ENCODE results near the gene SHQ1. TPM values are rescaled to one million over a fixed set of nuclear protein-coding genes. Genes with fewer than 3 reads are reported as not detected.

The SHQ1 gene
- total and polyA plus RNA-seq, 2 donors (not counting 3 experiments of a cell fraction or from before 2014, with no cell fraction given), result 7.3 to 20.6 TPM

GRCh38 chr3:72794079-72794478 lies 54.2 kb downstream of the SHQ1 start:
- ChIA-PET POLR2A (no interaction called here), CTCF (no interaction called here)
- DNase-seq (ENCODE audit: low read depth, low spot score) (no peak), FAIRE-seq (no peak)
- no peaks in the 10 kb centered on the region for H3K9me3 ChIP-seq (replicated peaks; ENCODE audit: control insufficient read depth, insufficient read depth, low read length)
- dilution Hi-C loops (cut with MboI; ENCODE audit: extremely low pct_ligation_motif_present, low sequenced_read_pairs) (no loop called here), intact Hi-C loops (cut with micrococcal nuclease) (no loop called here)
- no peaks in the 10 kb centered on the region for H3K36me3 ChIP-seq (ENCODE audit: control insufficient read depth in 2 of 2, extremely low read depth in 1 of 2, insufficient read depth in 2 of 2, low read length in 2 of 2)
- peaks cover 4% of the 10 kb centered on the region for H3K4me1 ChIP-seq (ENCODE audit: control insufficient read depth, extremely low read depth, insufficient read depth, low read length)
- H2AFZ ChIP-seq (ENCODE audit: low read depth, low read length), result no peak overlapping the region
- TF ChIP-seq POLR2A (IDR thresholded peaks at IDR 0.05; ENCODE audit: low read depth, low read length) (no peak), MAX (IDR thresholded peaks at IDR 0.05; ENCODE audit: insufficient read depth, insufficient read length) (no peak), EZH2 (IDR thresholded peaks at IDR 0.05; ENCODE audit: borderline replicate concordance, low read depth, low read length, severe bottlenecking) (no peak), POLR2AphosphoS5 (IDR thresholded peaks at IDR 0.05; ENCODE audit: insufficient read depth, low read depth, low read length) (no peak), JUN (IDR thresholded peaks at IDR 0.05; ENCODE audit: borderline replicate concordance, insufficient read depth, insufficient read length, low read depth) (no peak), FOS (IDR thresholded peaks at IDR 0.05; ENCODE audit: borderline replicate concordance, insufficient read depth, low read length) (no peak), GATA2 (IDR thresholded peaks at IDR 0.05; ENCODE audit: insufficient read depth, insufficient read length, low read depth, low read length) (no peak), MYC (IDR thresholded peaks at IDR 0.05; ENCODE audit: low read depth, low read length) (no peak), CTCF (IDR thresholded peaks at IDR 0.05; ENCODE audit: extremely low read depth in 1 of 2, insufficient read depth in 1 of 2, low read depth in 1 of 2, low read length in 2 of 2) (no peak)
- H3K9me1 ChIP-seq (replicated peaks; ENCODE audit: control insufficient read depth, extremely low read depth, insufficient read depth, low read length), result no peaks in the 10 kb centered on the region
- H3K27ac ChIP-seq (ENCODE audit: insufficient read depth, low read depth, low read length), result no peak overlapping the region
- no peaks in the 10 kb centered on the region for H3K27me3 ChIP-seq (ENCODE audit: control insufficient read depth in 2 of 2, insufficient read depth in 2 of 2, low read length in 2 of 2)
- H3K9ac ChIP-seq (replicated peaks; ENCODE audit: extremely low read depth, insufficient read depth, low read length), result no peak overlapping the region
- no peaks in the 10 kb centered on the region for H4K20me1 ChIP-seq (replicated peaks; ENCODE audit: control insufficient read depth, extremely low read depth, insufficient read depth, low read length)
- H3K4me3 ChIP-seq (replicated peaks in 1 of 3; ENCODE audit: insufficient read depth in 1 of 3, low read depth in 1 of 3, low read length in 3 of 3), result no peak overlapping the region
- no TSS peak for BruUV-seq (replicated peaks)
- no peak overlapping the region for H3K4me2 ChIP-seq (ENCODE audit: insufficient read depth, low read length)
- no peaks in the 10 kb centered on the region for H3K79me2 ChIP-seq (ENCODE audit: control insufficient read depth, insufficient read depth, low read length)

Data from endothelial cell of umbilical vein (primary cell).